Measurements from ENCODE around the gene NPW.

The NPW gene

DNA sequence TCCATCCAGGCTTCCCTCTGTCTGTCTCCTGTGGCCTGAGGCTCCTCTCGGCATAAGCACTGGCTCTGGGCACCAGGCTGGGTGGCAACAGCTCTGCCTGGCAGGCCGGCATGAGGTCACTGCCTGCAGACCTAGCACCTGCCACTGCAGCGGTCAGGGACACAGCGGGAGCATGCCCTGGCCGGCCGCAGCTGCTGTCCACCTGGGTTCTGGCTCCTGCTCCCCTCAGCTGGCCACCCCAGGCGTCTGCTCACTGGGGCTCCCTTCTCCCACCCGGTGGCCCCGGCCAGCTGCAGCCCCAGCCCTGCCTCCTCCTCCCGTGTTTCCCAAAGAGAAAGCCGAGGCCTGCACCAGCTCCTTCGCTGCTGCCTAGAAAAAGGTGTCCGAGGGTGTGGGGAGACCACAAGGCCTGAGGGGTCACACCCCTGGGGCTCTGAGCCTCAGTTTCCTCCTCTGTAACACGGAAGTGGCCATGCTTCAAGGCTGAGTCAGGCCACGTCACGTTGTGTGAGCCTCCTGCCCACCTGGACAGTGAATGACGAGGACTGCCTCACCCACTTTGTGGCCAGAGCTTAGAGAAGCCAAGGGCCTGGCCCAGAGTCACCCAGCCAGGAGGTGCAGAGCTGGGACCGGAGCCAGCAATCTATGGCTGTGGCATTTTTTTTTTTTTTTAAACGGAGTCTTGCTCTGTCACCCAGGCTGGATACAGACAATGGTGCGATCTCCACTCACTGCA is 21.4 kb downstream of the NPW start:
- no peak overlapping the region for H3K9ac ChIP-seq (ENCODE audit: low read depth, low read length)
- H3K36me3 ChIP-seq (ENCODE audit: control insufficient read depth, insufficient read depth, low read length): peaks cover 8% of the 10 kb centered on the region
- no peaks in the 10 kb centered on the region for H3K27me3 ChIP-seq (ENCODE audit: control insufficient read depth, insufficient read depth, low read length)
- no peaks in the 10 kb centered on the region for H3K4me1 ChIP-seq (ENCODE audit: control insufficient read depth, insufficient read depth, low read length)
- no peaks in the 10 kb centered on the region for H3K9me3 ChIP-seq (ENCODE audit: control insufficient read depth, insufficient read depth, low read length)
- no peak overlapping the region for H3K4me3 ChIP-seq (ENCODE audit: low read depth, low read length)
- no peak overlapping the region for H3K27ac ChIP-seq (ENCODE audit: low read depth, low read length)

DNA sequence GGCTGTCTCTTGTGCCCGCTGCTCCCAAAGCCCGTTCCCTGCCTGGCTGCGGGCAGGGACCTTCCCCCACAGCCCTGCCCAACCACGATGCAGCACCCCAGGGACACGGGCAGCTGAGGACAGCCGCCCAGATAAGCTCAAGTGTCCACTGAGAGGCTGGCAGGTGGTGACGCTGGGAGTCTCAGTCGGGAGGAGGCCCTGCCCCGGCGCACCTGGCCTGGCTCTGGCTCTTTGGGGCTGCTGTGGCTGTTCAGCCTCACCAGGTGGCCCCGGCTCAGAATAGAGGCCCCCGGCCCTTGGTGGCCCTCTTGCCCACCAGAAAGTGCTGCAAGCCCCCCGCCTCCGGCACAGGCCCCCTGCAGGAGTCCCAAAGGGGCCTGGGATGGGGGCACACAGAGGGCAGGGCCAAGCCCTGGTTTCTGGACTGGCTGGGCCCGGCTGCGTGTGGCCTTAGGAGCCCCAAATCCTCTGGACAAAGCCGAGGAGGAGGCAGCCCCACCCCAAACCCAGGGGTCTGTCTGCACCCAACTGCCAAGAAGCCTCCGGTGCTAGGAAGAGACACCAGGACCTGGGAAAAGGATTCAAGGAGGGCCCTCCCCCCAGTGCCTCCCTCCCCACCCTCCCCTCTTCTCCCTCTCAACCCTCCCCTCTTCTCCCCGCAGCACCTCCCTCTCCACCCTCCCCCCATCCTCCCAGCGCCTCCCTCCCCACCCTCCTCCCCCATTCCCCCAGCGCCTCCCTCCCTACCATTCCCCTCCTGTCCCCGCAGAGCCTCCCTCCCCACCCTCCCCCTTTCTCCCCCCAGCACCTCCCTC is 22.8 kb downstream of the NPW start:
- Histone ChIP-seq H3K9ac (ENCODE audit: low read depth, low read length) (no peak overlapping the region), H3K9me3 (ENCODE audit: control insufficient read depth, insufficient read depth, low read length) (no peaks in the 10 kb centered on the region), H3K36me3 (ENCODE audit: control insufficient read depth, insufficient read depth, low read length) (peaks cover 10% of the 10 kb centered on the region), H3K4me3 (ENCODE audit: low read depth, low read length) (no peak overlapping the region), H3K27me3 (ENCODE audit: control insufficient read depth, insufficient read depth, low read length) (no peaks in the 10 kb centered on the region), H3K4me1 (ENCODE audit: control insufficient read depth, insufficient read depth, low read length) (peaks cover 3% of the 10 kb centered on the region), H3K27ac (ENCODE audit: low read depth, low read length) (no peak overlapping the region)

DNA sequence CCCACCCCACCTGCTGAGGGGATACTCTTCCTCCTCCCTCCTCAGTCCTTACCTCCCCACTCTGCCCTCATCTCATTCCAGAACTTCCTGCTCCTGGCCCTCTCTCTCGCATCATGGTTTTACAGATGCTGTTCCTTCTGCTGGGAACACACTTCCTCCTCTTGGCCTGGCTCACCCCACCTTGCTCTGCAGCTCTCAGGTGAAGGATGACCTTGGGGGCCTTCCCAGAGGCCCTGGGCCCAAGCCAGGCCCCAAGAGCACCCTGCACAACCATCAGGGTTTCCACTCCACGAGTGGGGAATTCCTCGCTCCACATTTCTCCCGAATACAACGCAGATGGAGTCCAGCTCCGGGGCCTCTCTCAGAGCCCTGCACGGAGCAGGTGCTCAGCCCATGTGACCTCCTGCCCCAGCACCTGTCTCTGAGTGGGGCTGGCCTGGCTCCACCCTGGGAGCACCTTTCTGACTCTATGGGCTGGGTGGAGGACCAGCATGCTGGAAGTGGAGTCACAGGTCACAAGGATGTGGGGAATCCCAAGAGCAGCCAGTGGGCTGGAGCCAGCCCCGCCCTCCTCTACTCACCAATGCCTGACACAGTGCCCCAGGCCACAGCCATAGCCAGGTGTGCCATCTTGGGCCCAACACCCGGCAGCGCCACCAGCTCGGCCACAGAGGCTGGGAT is 23.5 kb downstream of the NPW start:
- Histone ChIP-seq H3K9me3 (ENCODE audit: control insufficient read depth, insufficient read depth, low read length) (no peaks in the 10 kb centered on the region), H3K36me3 (ENCODE audit: control insufficient read depth, insufficient read depth, low read length) (peaks cover 10% of the 10 kb centered on the region), H3K4me1 (ENCODE audit: control insufficient read depth, insufficient read depth, low read length) (peaks cover 3% of the 10 kb centered on the region), H3K27me3 (ENCODE audit: control insufficient read depth, insufficient read depth, low read length) (no peaks in the 10 kb centered on the region), H3K9ac (ENCODE audit: low read depth, low read length) (no peak overlapping the region), H3K4me3 (ENCODE audit: low read depth, low read length) (no peak overlapping the region), H3K27ac (ENCODE audit: low read depth, low read length) (no peak overlapping the region)

DNA sequence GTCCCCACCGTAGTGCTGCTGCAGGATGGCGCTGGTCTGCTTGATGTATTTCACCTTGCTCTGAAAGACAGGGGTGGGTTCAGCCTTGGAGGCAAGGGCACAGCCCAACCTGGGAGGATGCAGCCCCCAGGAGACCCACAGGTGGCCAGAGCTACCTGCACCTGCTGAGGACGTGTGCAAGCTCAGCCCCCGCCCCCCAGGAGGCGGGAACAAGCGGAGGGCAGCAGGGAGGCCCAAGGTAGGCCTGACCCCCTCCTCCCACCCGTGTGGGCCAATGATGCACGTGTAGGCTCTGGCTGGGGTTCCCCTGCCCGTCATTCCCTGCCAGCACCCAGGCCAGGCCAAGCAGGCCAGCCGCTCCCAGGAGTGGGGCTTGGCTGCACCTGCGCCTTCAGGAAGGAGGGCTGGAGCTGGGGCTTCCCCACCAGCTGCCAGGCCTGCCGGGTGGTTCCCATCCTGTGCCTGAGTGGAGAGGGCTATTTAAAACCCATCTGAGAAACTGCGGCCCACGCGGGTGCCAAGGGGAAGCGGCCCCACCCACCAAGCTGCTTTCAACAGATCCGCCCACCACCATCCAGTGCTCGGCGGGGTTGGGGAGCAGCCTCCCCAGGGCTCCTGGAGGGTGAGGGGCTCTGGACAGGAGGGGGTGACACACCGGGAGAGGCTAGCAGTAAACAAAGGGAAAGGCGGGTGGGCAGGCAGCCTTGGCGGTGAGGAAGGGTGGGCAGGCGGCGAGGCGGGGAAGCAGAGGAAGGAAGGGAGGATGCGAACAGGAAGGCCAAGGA is 24.3 kb downstream of the NPW start:
- Histone ChIP-seq H3K4me3 (ENCODE audit: low read depth, low read length) (no peak overlapping the region), H3K27ac (ENCODE audit: low read depth, low read length) (no peak overlapping the region), H3K36me3 (ENCODE audit: control insufficient read depth, insufficient read depth, low read length) (peaks cover 10% of the 10 kb centered on the region), H3K4me1 (ENCODE audit: control insufficient read depth, insufficient read depth, low read length) (peaks cover 7% of the 10 kb centered on the region), H3K27me3 (ENCODE audit: control insufficient read depth, insufficient read depth, low read length) (no peaks in the 10 kb centered on the region), H3K9ac (ENCODE audit: low read depth, low read length) (no peak overlapping the region), H3K9me3 (ENCODE audit: control insufficient read depth, insufficient read depth, low read length) (no peaks in the 10 kb centered on the region)

DNA sequence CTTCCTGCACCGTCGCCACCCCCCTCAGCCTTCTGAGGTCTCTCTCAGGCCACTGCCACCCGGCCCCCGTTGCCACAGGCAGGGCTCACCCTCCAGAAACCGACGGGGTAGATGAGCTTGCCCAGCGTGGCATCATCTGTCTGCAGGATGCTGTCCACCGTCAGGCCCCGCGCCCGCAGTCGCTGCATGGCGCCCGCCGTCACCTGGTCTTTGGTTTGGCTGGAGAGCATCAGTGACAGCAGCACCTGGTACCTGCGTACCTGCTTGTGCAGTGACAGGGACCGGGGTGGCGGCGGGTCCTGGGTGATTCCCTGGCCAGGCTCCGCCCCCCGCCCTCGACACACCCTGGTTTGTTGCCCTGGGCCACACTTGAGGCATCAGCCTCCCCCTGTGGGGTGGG is 25.0 kb downstream of the NPW start:
- Histone ChIP-seq H3K27ac (ENCODE audit: low read depth, low read length) (no peak overlapping the region), H3K27me3 (ENCODE audit: control insufficient read depth, insufficient read depth, low read length) (no peaks in the 10 kb centered on the region), H3K4me3 (ENCODE audit: low read depth, low read length) (no peak overlapping the region), H3K9me3 (ENCODE audit: control insufficient read depth, insufficient read depth, low read length) (no peaks in the 10 kb centered on the region), H3K36me3 (ENCODE audit: control insufficient read depth, insufficient read depth, low read length) (peaks cover 10% of the 10 kb centered on the region), H3K4me1 (ENCODE audit: control insufficient read depth, insufficient read depth, low read length) (peaks cover 7% of the 10 kb centered on the region), H3K9ac (ENCODE audit: low read depth, low read length) (no peak overlapping the region)

DNA sequence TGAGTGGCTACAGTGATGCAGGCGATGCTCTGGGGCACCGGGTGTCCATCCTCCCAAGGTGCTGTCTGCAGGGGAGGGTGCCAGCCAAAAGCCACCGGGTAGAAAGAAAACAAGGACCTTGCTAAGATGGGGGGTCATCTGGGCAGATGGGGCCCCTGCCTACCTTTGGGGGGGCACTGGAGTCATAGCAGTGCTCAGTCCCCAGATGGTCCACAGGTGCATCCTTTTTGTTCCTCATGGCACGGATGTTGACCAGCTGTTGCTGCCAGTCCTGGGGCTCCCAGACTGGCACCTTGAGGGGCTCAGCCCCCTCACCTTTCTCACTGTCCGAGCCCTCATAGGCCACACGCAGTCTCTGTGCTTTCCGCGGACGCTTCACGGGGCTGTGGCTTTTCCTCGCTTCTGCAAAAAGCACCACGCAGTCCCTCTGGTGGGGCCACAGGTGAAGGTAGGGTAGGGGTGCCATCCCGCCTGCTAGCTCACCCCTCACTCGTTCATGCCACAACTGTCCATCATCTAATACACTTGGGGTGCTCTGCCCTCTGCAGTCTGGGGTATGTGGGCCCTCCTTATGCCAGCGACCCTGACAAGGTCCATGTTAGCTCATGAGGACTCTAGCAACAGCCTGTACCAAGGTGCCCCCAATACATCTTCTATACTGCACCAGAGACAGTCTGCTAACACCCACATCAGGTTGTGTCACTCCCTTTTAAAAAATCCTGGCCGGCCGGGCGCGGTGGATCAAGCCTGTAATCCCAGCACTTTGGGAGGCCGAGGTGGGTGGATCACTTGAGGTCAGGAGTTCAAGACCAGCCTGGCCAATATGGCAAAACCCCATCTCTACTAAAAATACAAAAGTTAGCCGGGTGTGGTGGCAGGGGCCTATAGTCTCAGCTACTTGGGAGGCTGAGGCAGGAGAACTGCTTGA is 26.6 kb downstream of the NPW start:
- Histone ChIP-seq H3K4me1 (ENCODE audit: control insufficient read depth, insufficient read depth, low read length) (peaks cover 7% of the 10 kb centered on the region), H3K27me3 (ENCODE audit: control insufficient read depth, insufficient read depth, low read length) (no peaks in the 10 kb centered on the region), H3K4me3 (ENCODE audit: low read depth, low read length) (peak overlapping the region; percentile 93), H3K27ac (ENCODE audit: low read depth, low read length) (no peak overlapping the region), H3K9me3 (ENCODE audit: control insufficient read depth, insufficient read depth, low read length) (no peaks in the 10 kb centered on the region), H3K36me3 (ENCODE audit: control insufficient read depth, insufficient read depth, low read length) (peaks cover 19% of the 10 kb centered on the region), H3K9ac (ENCODE audit: low read depth, low read length) (no peak overlapping the region)

DNA sequence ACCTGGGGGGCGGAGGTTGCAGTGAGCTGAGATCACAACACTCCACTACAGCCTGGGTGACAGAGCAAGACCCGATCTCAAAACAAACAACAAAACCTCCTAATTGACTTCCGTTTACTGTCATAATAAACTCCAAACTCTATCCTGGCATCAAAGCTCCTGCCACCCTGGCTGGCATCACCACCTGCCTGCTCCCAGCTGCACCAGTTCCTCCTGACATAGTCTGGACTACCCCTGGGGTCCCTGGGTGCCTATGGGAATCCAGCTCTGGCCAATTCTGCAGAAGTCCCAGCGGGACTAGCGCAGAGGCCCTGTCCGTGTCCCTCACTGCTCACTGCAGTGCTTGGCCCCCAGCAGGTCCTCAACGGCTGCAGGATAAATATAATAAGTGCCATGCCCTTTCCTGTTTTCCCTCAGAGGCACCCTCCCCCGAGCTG is 27.3 kb downstream of the NPW start:
- Histone ChIP-seq H3K9ac (ENCODE audit: low read depth, low read length) (peak overlapping the region; percentile 61), H3K4me3 (ENCODE audit: low read depth, low read length) (peak overlapping the region; percentile 93), H3K27me3 (ENCODE audit: control insufficient read depth, insufficient read depth, low read length) (no peaks in the 10 kb centered on the region), H3K36me3 (ENCODE audit: control insufficient read depth, insufficient read depth, low read length) (peaks cover 24% of the 10 kb centered on the region), H3K27ac (ENCODE audit: low read depth, low read length) (peak overlapping the region; percentile 47), H3K4me1 (ENCODE audit: control insufficient read depth, insufficient read depth, low read length) (peaks cover 7% of the 10 kb centered on the region), H3K9me3 (ENCODE audit: control insufficient read depth, insufficient read depth, low read length) (no peaks in the 10 kb centered on the region)

DNA sequence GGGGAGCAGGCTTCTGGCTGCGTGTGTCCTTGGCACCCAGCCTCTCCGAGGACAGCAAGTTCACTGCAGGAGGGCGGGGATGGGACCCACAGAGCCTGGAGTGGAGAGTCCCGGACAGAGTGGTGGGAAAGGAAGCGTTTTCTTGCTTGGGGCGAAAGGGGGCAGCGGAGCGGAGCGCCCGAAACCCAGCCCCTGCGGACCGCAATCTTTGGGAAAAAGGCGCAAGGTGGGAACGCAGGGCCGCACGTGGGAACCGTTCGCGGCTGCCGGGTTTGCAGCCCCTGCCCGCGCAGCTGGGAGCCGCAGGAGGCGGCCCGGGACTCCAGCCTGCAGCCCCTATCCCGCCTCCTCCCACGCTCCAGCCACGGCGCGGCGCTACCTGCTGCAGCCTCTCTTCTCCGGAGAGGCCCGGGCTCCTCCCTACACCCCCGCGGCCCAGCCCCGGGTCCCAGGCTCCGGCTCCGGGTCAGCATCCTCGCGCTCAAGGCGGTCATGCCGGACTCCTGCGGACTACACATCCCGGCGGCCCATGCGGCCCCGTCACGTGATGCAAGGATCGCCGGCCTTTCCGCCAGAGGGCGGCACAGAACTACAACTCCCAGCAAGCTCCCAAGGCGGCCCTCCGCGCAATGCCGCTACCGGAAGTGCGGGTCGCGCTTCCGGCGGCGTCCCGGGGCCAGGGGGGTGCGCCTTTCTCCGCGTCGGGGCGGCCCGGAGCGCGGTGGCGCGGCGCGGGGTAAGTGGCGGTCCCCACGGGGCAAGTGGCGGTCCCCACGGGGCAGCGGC is 27.9 kb downstream of the NPW start, which contains the start of the genes NTHL1 and TSC2:
Gene NTHL1 (minus strand): TSS at position 505 of the 786 bp plus-strand sequence. CDS start 11 bp downstream, at position 494.
Gene TSC2 (plus strand): TSS at position 656 of the 786 bp plus-strand sequence. CDS start 631 bp downstream, outside the sequence.
- Histone ChIP-seq H3K9ac (ENCODE audit: low read depth, low read length) (peak within 1 kb of the TSS; percentile 61), H3K4me1 (ENCODE audit: control insufficient read depth, insufficient read depth, low read length) (peaks cover 7% of the 10 kb centered on the region), H3K4me3 (ENCODE audit: low read depth, low read length) (peak within 1 kb of the TSS; percentile 93), H3K9me3 (ENCODE audit: control insufficient read depth, insufficient read depth, low read length) (no peaks in the 10 kb centered on the region), H3K27me3 (ENCODE audit: control insufficient read depth, insufficient read depth, low read length) (no peaks in the 10 kb centered on the region), H3K36me3 (ENCODE audit: control insufficient read depth, insufficient read depth, low read length) (peaks cover 31% of the 10 kb centered on the region), H3K27ac (ENCODE audit: low read depth, low read length) (peak within 1 kb of the TSS; percentile 47)

DNA sequence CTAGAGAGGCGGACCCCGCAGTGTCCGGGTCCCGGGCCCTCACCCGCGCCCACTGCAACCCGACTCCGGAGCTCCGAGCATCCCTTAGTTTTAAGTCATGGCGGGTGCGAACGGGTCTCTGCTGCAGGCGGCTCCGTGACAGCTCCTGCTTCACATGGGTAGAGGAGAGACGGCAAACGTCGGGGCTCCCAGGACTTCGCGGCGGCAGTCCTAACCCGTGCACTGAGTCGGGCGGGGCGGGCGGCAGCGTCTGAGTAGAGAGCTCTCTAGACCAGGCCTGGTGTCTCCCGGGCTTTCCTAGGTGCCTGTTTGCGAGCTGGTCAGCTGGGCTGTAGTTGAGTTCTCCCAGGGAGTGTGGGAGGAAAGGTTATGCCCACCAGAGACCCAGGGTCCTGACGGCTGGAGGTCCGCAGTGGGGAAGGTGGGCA is 28.5 kb downstream of the NPW start:
- Histone ChIP-seq H3K4me3 (ENCODE audit: low read depth, low read length) (peak overlapping the region; percentile 93), H3K4me1 (ENCODE audit: control insufficient read depth, insufficient read depth, low read length) (peaks cover 7% of the 10 kb centered on the region), H3K27ac (ENCODE audit: low read depth, low read length) (no peak overlapping the region), H3K36me3 (ENCODE audit: control insufficient read depth, insufficient read depth, low read length) (peaks cover 36% of the 10 kb centered on the region), H3K27me3 (ENCODE audit: control insufficient read depth, insufficient read depth, low read length) (no peaks in the 10 kb centered on the region), H3K9me3 (ENCODE audit: control insufficient read depth, insufficient read depth, low read length) (no peaks in the 10 kb centered on the region), H3K9ac (ENCODE audit: low read depth, low read length) (peak overlapping the region; percentile 56; the same call in 1 of the 2 replicates)
